ENCODE results near the gene LARGE1. TPM values are rescaled to one million over a fixed set of nuclear protein-coding genes. Genes with fewer than 3 reads are reported as not detected.

The LARGE1 gene
- total and polyA plus RNA-seq, 2 experiments from 2014 or later: 1.5 to 12.8 TPM

DNA sequence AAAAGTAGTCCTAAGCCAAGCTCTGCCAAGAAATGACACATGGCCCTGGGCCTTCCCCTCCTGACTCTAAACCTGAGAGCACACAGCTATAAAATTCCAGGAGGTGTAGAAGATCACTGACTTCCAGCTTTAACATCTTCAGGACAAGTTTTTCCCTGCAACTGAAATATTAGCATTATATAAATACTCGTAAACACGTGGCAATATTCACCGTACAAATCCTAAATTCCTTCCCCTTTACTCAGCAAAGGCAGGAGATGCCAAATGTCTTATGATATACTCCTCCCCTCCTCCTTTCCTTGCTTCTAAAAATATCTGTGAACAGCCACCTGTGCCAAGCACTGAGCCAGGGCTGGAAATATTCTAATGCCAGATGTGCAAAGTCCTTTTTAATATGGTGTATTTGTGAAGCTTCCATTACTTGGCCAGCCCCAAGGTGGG lies 194.0 kb downstream of the LARGE1 start:
- peaks cover 9% of the 10 kb centered on the region for H3F3A ChIP-seq (ENCODE audit: insufficient read depth)
- H3K27ac ChIP-seq: no peak overlapping the region
- H3K27me3 ChIP-seq (replicated peaks; ENCODE audit: insufficient read depth): no peaks in the 10 kb centered on the region
- in situ Hi-C loops (cut with MboI): no loop called here
- no peak overlapping the region for H2AFZ ChIP-seq
- H3K79me2 ChIP-seq (ENCODE audit: insufficient read depth): no peaks in the 10 kb centered on the region
- TF ChIP-seq EZH2 (IDR thresholded peaks at IDR 0.05; ENCODE audit: insufficient read depth, poor library complexity, severe bottlenecking) (no peak), EZH2phosphoT487 (IDR thresholded peaks at IDR 0.05; ENCODE audit: insufficient read depth, low read depth) (no peak)
- DNase-seq: peak; percentile 75
- H3K9ac ChIP-seq: no peak overlapping the region
- peaks cover 12% of the 10 kb centered on the region for H3K4me1 ChIP-seq (ENCODE audit: insufficient read depth)
- H3K9me3 ChIP-seq (ENCODE audit: low read depth): no peaks in the 10 kb centered on the region
- H3K9me2 ChIP-seq (ENCODE audit: insufficient read depth): no peaks in the 10 kb centered on the region
- no peaks in the 10 kb centered on the region for H3K36me3 ChIP-seq (ENCODE audit: low read depth)
- no peak overlapping the region for H3K4me3 ChIP-seq
- peak overlapping the region; percentile 27 for H3K4me2 ChIP-seq (ENCODE audit: unreplicated experiment)
- WGBS, 2 experiments (ENCODE audit: low coverage in 1 of 2, low lambda C conversion rate in 2 of 2, missing lambda C conversion rate in 2 of 2): 3 to 13% methylated on average over 3 of the region's 3 CpGs
- no peaks in the 10 kb centered on the region for H4K20me1 ChIP-seq (ENCODE audit: insufficient read depth)

- no peak overlapping the region for H3K9ac ChIP-seq
- peaks cover 9% of the 10 kb centered on the region for H3F3A ChIP-seq (ENCODE audit: insufficient read depth)
- no peaks in the 10 kb centered on the region for H3K9me3 ChIP-seq (ENCODE audit: low read depth)
- TF ChIP-seq EZH2 (IDR thresholded peaks at IDR 0.05; ENCODE audit: insufficient read depth, poor library complexity, severe bottlenecking): no peak
- TF ChIP-seq EZH2phosphoT487 (IDR thresholded peaks at IDR 0.05; ENCODE audit: insufficient read depth, low read depth): no peak
- 68 to 71% methylated on average over 11 of the region's 11 CpGs for WGBS, 2 experiments (ENCODE audit: low coverage in 1 of 2, low lambda C conversion rate in 2 of 2, missing lambda C conversion rate in 2 of 2)
- H2AFZ ChIP-seq: no peak overlapping the region
- DNase-seq: no peak
- no peak overlapping the region for H3K4me3 ChIP-seq
- no peaks in the 10 kb centered on the region for H3K9me2 ChIP-seq (ENCODE audit: insufficient read depth)
- H3K27me3 ChIP-seq (replicated peaks; ENCODE audit: insufficient read depth): no peaks in the 10 kb centered on the region
- no peak overlapping the region for H3K27ac ChIP-seq
- H3K79me2 ChIP-seq (ENCODE audit: insufficient read depth): no peaks in the 10 kb centered on the region
- H3K36me3 ChIP-seq (ENCODE audit: low read depth): no peaks in the 10 kb centered on the region
- in situ Hi-C loops (cut with MboI): no loop called here
- peaks cover 12% of the 10 kb centered on the region for H3K4me1 ChIP-seq (ENCODE audit: insufficient read depth)
- H4K20me1 ChIP-seq (ENCODE audit: insufficient read depth): no peaks in the 10 kb centered on the region
- no peak overlapping the region for H3K4me2 ChIP-seq (ENCODE audit: unreplicated experiment)
These were observed 196.4 kb downstream of the LARGE1 start for GRCh38 chr22:33723915-33724314.

- 71 to 78% methylated on average over 9 of the region's 9 CpGs for WGBS, 2 experiments (ENCODE audit: low coverage in 1 of 2, low lambda C conversion rate in 2 of 2, missing lambda C conversion rate in 2 of 2)
- Histone ChIP-seq H3K4me3 (no peak overlapping the region), H3K9ac (no peak overlapping the region), H3K27ac (no peak overlapping the region), H3F3A (ENCODE audit: insufficient read depth) (peaks cover 9% of the 10 kb centered on the region), H3K27me3 (replicated peaks; ENCODE audit: insufficient read depth) (no peaks in the 10 kb centered on the region), H3K9me3 (ENCODE audit: low read depth) (no peaks in the 10 kb centered on the region), H2AFZ (no peak overlapping the region), H3K79me2 (ENCODE audit: insufficient read depth) (no peaks in the 10 kb centered on the region), H3K4me1 (ENCODE audit: insufficient read depth) (peaks cover 12% of the 10 kb centered on the region), H4K20me1 (ENCODE audit: insufficient read depth) (no peaks in the 10 kb centered on the region), H3K4me2 (ENCODE audit: unreplicated experiment) (no peak overlapping the region), H3K36me3 (ENCODE audit: low read depth) (no peaks in the 10 kb centered on the region), H3K9me2 (ENCODE audit: insufficient read depth) (no peaks in the 10 kb centered on the region)
- DNase-seq: no peak
- TF ChIP-seq EZH2phosphoT487 (IDR thresholded peaks at IDR 0.05; ENCODE audit: insufficient read depth, low read depth) (no peak), EZH2 (IDR thresholded peaks at IDR 0.05; ENCODE audit: insufficient read depth, poor library complexity, severe bottlenecking) (no peak)
- in situ Hi-C loops (cut with MboI): no loop called here
These were observed 197.5 kb downstream of the LARGE1 start for GRCh38 chr22:33722816-33723215.

DNA sequence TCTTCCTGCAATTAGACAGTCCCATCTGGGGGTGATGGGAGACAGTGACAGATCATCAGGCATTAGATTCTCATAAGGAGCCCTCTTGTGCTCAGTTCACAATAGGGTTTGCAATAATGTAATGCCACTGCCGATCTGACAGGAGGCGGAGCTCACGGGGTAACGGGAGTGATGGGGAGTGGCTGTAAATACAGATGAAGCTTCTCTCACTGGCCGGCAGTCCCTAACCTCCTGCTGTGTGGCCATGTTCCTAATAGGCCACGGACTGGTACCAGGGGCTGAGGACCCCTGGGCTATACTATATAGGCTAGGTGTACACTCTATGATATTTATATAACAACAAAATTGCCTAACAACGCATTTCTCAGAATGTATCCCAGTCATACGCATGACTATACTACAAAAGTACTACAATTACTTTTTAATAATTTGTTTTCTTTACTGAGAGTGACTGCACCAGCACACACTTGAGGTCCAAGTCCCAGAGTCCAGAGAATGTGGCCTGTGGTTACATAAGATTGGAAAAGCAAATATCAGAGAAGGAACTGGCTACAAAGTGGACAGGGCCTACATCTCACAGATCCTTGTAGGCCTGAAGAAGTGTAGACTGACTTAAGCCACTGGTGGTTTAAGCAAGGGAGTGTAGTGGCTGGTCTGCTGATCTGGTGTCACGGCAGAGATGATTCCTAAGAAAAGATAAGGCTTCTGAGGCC lies 200.0 kb downstream of the LARGE1 start:
- H4K20me1 ChIP-seq (ENCODE audit: insufficient read depth): no peaks in the 10 kb centered on the region
- no peak for TF ChIP-seq EZH2 (IDR thresholded peaks at IDR 0.05; ENCODE audit: insufficient read depth, poor library complexity, severe bottlenecking)
- H3K79me2 ChIP-seq (ENCODE audit: insufficient read depth): no peaks in the 10 kb centered on the region
- no peaks in the 10 kb centered on the region for H3F3A ChIP-seq (ENCODE audit: insufficient read depth)
- H3K27me3 ChIP-seq (replicated peaks; ENCODE audit: insufficient read depth): no peaks in the 10 kb centered on the region
- no peak overlapping the region for H3K27ac ChIP-seq
- H3K4me3 ChIP-seq: no peak overlapping the region
- no peak for DNase-seq
- H2AFZ ChIP-seq: no peak overlapping the region
- no peak overlapping the region for H3K9ac ChIP-seq
- no peaks in the 10 kb centered on the region for H3K9me2 ChIP-seq (ENCODE audit: insufficient read depth)
- H3K36me3 ChIP-seq (ENCODE audit: low read depth): no peaks in the 10 kb centered on the region
- 95 to 97% methylated on average over 9 of the region's 9 CpGs for WGBS, 2 experiments (ENCODE audit: low coverage in 1 of 2, low lambda C conversion rate in 2 of 2, missing lambda C conversion rate in 2 of 2)
- H3K4me1 ChIP-seq (ENCODE audit: insufficient read depth): no peaks in the 10 kb centered on the region
- H3K9me3 ChIP-seq (ENCODE audit: low read depth): no peaks in the 10 kb centered on the region
- H3K4me2 ChIP-seq (ENCODE audit: unreplicated experiment): no peak overlapping the region
- in situ Hi-C loops (cut with MboI): no loop called here

All from GM23248 (cell line).